ENCODE measurements around the gene NSUN6.
"Not testable (repeated sequence)": the region's sequence is repeated elsewhere in the genome, so short reads cannot be mapped to it uniquely, and the experiment has no call there.

Gene NSUN6

DNA sequence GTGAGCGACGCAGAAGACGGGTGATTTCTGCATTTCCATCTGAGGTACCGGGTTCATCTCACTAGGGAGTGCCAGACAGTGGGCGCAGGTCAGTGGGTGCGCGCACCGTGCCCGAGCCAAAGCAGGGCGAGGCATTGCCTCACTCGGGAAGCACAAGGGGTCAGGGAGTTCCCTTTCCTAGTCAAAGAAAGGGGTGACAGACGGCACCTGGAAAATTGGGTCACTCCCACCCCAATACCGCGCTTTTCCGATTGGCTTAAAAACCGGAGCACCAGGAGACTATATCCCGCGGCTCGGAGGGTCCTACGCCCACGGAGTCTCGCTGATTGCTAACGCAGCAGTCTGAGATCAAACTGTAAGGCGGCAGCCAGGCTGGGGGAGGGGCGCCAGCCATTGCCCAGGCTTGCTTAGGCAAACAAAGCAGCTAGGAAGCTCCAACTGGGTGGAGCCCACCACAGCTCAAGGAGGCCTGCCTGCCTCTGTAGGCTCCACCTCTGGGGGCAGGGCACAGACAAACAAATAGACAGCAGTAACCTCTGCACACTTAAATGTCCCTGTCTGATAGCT, 23.9 kb downstream of the NSUN6 start:
- Histone ChIP-seq H3K18ac (ENCODE audit: low read length) (peak overlapping the region; percentile 84), H4K91ac (ENCODE audit: low read depth, low read length) (peak overlapping the region; percentile 89), H3K9ac (ENCODE audit: low read length) (peak overlapping the region; percentile 92), H3K14ac (ENCODE audit: low read length) (peak overlapping the region; percentile 59), H3K4ac (ENCODE audit: low read depth, low read length) (peak overlapping the region; percentile 2), H4K12ac (ENCODE audit: low read depth, low read length) (peak overlapping the region; percentile 77), H4K8ac (ENCODE audit: low read depth, low read length) (peak overlapping the region; percentile 82), H3K4me2 (ENCODE audit: low read length) (peak overlapping the region; percentile 63), H2BK5ac (ENCODE audit: low read depth, low read length, poor library complexity) (peak overlapping the region; percentile 66), H3K4me3 (ENCODE audit: low read depth, low read length) (peak overlapping the region; percentile 72), H3K27ac (ENCODE audit: low read depth, low read length) (peak overlapping the region; percentile 78), H2BK120ac (ENCODE audit: insufficient read depth, low read length, poor library complexity) (peak overlapping the region; percentile 26)
- H3K27me3 ChIP-seq (ENCODE audit: insufficient read depth, low read length); H2BK12ac ChIP-seq (ENCODE audit: low read length); H3K36me3 ChIP-seq (ENCODE audit: control insufficient read depth in 1 of 2, insufficient read depth in 2 of 2, low read length in 2 of 2); H2AFZ ChIP-seq (ENCODE audit: insufficient read depth, low read length, poor library complexity); H2AK5ac ChIP-seq (ENCODE audit: low read length); H3K9me3 ChIP-seq (ENCODE audit: insufficient read depth, low read depth, low read length); H3K79me2 ChIP-seq (ENCODE audit: control insufficient read depth, insufficient read depth, low read length, poor library complexity); H3K79me1 ChIP-seq (ENCODE audit: low read length); H3K4me1 ChIP-seq (ENCODE audit: control insufficient read depth in 1 of 2, insufficient read depth in 2 of 2, low read length in 2 of 2); H3K23ac ChIP-seq (ENCODE audit: low read length): not testable (repeated sequence)
- DNase-seq, result peak; percentile 52 to 59
- WGBS (ENCODE audit: extremely low coverage, insufficient coverage, insufficient read length), result no CpG with 5 or more reads among the region's 25 CpGs

DNA sequence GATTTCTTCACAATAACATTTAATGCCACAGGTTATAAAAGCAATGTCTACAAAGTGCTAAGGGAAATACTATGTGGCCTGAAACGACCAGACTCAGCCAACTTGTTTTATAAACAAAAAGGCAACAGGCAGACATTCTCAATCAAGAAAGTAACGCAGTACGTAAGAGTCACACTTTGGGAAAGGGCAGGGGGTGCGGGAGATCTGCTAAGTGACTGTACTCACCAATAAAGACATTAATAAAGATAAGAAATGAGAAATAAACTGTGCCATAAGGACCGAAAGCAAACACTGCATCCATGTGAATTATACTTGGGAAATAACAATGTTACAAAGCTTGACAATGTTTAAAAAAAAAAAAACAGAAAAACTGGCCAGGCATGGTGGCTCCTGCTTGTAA, 25.5 kb downstream of the NSUN6 start:
- no peak overlapping the region for H3K23ac ChIP-seq (ENCODE audit: low read length)
- no peak overlapping the region for H3K9ac ChIP-seq (ENCODE audit: low read length)
- no peak overlapping the region for H2BK120ac ChIP-seq (ENCODE audit: insufficient read depth, low read length, poor library complexity)
- no peaks in the 10 kb centered on the region for H3K27me3 ChIP-seq (ENCODE audit: insufficient read depth, low read length)
- no peak overlapping the region for H3K18ac ChIP-seq (ENCODE audit: low read length)
- H4K91ac ChIP-seq (ENCODE audit: low read depth, low read length), result no peak overlapping the region
- H2BK5ac ChIP-seq (ENCODE audit: low read depth, low read length, poor library complexity), result no peak overlapping the region
- no peak for DNase-seq
- no peak overlapping the region for H4K8ac ChIP-seq (ENCODE audit: low read depth, low read length)
- H3K4me1 ChIP-seq (ENCODE audit: control insufficient read depth in 1 of 2, insufficient read depth in 2 of 2, low read length in 2 of 2), result no peaks in the 10 kb centered on the region
- peaks cover 4% of the 10 kb centered on the region for H3K79me1 ChIP-seq (ENCODE audit: low read length)
- no peak overlapping the region for H3K4me2 ChIP-seq (ENCODE audit: low read length)
- no peak overlapping the region for H3K27ac ChIP-seq (ENCODE audit: low read depth, low read length)
- no CpG with 5 or more reads among the region's 5 CpGs for WGBS (ENCODE audit: extremely low coverage, insufficient coverage, insufficient read length)
- no peak overlapping the region for H3K14ac ChIP-seq (ENCODE audit: low read length)
- no peaks in the 10 kb centered on the region for H3K9me3 ChIP-seq (ENCODE audit: insufficient read depth, low read depth, low read length)
- no peak overlapping the region for H2AFZ ChIP-seq (ENCODE audit: insufficient read depth, low read length, poor library complexity)
- H3K4me3 ChIP-seq (ENCODE audit: low read depth, low read length), result no peak overlapping the region
- H2BK12ac ChIP-seq (ENCODE audit: low read length), result no peak overlapping the region
- H2AK5ac ChIP-seq (ENCODE audit: low read length), result no peak overlapping the region
- no peaks in the 10 kb centered on the region for H3K79me2 ChIP-seq (ENCODE audit: control insufficient read depth, insufficient read depth, low read length, poor library complexity)
- no peak overlapping the region for H4K12ac ChIP-seq (ENCODE audit: low read depth, low read length)
- peaks cover 0 to 3% of the 10 kb centered on the region in 2 experiments for H3K36me3 ChIP-seq (ENCODE audit: control insufficient read depth in 1 of 2, insufficient read depth in 2 of 2, low read length in 2 of 2)
- no peak overlapping the region for H3K4ac ChIP-seq (ENCODE audit: low read depth, low read length)

DNA sequence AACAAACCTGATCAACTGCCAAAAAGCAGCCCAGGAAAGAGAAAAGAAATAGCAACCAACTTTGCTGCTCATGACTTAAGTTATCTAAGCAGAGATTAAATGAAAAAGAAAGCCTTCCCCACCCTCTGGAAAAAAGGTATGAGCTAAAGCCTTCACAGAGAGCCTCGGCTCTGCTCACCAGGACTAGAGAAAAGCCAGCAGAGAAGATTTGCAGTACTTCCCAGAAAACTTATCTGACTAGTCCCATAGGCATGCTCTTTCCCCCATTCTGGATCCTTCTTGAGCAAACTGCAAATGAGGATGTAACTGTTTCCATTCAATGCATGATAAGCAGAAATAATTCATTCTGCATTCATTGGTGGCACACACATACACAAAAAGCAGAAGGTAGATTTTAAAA, 27.7 kb downstream of the NSUN6 start:
- not testable (repeated sequence) for H4K91ac ChIP-seq (ENCODE audit: low read depth, low read length); H2BK120ac ChIP-seq (ENCODE audit: insufficient read depth, low read length, poor library complexity); H3K4ac ChIP-seq (ENCODE audit: low read depth, low read length); H4K8ac ChIP-seq (ENCODE audit: low read depth, low read length); H3K79me1 ChIP-seq (ENCODE audit: low read length); H3K18ac ChIP-seq (ENCODE audit: low read length); H3K23ac ChIP-seq (ENCODE audit: low read length); H3K27me3 ChIP-seq (ENCODE audit: insufficient read depth, low read length); H2BK12ac ChIP-seq (ENCODE audit: low read length); H3K14ac ChIP-seq (ENCODE audit: low read length); H3K4me1 ChIP-seq (ENCODE audit: control insufficient read depth in 1 of 2, insufficient read depth in 2 of 2, low read length in 2 of 2); H3K79me2 ChIP-seq (ENCODE audit: control insufficient read depth, insufficient read depth, low read length, poor library complexity); H3K36me3 ChIP-seq (ENCODE audit: control insufficient read depth in 1 of 2, insufficient read depth in 2 of 2, low read length in 2 of 2); H3K9ac ChIP-seq (ENCODE audit: low read length); H4K12ac ChIP-seq (ENCODE audit: low read depth, low read length); H2AK5ac ChIP-seq (ENCODE audit: low read length); H3K9me3 ChIP-seq (ENCODE audit: insufficient read depth, low read depth, low read length); H2BK5ac ChIP-seq (ENCODE audit: low read depth, low read length, poor library complexity); H3K4me3 ChIP-seq (ENCODE audit: low read depth, low read length); H3K4me2 ChIP-seq (ENCODE audit: low read length); H2AFZ ChIP-seq (ENCODE audit: insufficient read depth, low read length, poor library complexity)
- peak overlapping the region; percentile 0 for H3K27ac ChIP-seq (ENCODE audit: low read depth, low read length)
- DNase-seq, result peak in 1 of 2 donors; percentile 13
- no CpG with 5 or more reads among the region's 1 CpG for WGBS (ENCODE audit: extremely low coverage, insufficient coverage, insufficient read length)

DNA sequence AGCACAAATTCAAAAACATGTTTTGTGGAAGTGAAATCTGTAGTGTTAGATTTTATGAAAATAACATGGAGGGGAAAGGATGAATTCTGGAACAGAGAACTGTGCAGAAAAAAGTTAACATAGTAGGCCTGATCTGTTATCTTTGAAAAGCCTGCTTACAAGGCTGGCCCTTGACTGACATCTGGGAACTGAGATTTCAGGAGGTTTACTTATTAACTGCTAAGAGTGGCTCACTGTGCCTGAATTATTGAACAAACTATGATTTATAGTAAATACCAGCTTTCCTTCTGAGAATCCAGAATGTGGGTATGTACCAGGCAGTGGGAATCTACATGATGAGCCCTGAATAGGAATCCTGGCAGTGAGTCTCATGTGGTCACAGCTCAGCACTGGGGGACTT, 30.5 kb downstream of the NSUN6 start:
- Histone ChIP-seq H3K27me3 (ENCODE audit: insufficient read depth, low read length) (no peaks in the 10 kb centered on the region), H3K9ac (ENCODE audit: low read length) (no peak overlapping the region), H3K18ac (ENCODE audit: low read length) (no peak overlapping the region), H4K12ac (ENCODE audit: low read depth, low read length) (no peak overlapping the region), H2BK120ac (ENCODE audit: insufficient read depth, low read length, poor library complexity) (no peak overlapping the region), H2AK5ac (ENCODE audit: low read length) (no peak overlapping the region), H4K91ac (ENCODE audit: low read depth, low read length) (no peak overlapping the region), H2AFZ (ENCODE audit: insufficient read depth, low read length, poor library complexity) (no peak overlapping the region), H3K23ac (ENCODE audit: low read length) (no peak overlapping the region), H3K4me1 (ENCODE audit: control insufficient read depth in 1 of 2, insufficient read depth in 2 of 2, low read length in 2 of 2) (peaks cover 0 to 2% of the 10 kb centered on the region in 2 experiments), H3K4me3 (ENCODE audit: low read depth, low read length) (no peak overlapping the region), H3K14ac (ENCODE audit: low read length) (no peak overlapping the region), H2BK5ac (ENCODE audit: low read depth, low read length, poor library complexity) (no peak overlapping the region), H3K4ac (ENCODE audit: low read depth, low read length) (no peak overlapping the region), H3K9me3 (ENCODE audit: insufficient read depth, low read depth, low read length) (no peaks in the 10 kb centered on the region), H4K8ac (ENCODE audit: low read depth, low read length) (no peak overlapping the region), H3K79me2 (ENCODE audit: control insufficient read depth, insufficient read depth, low read length, poor library complexity) (no peaks in the 10 kb centered on the region), H3K79me1 (ENCODE audit: low read length) (no peaks in the 10 kb centered on the region), H2BK12ac (ENCODE audit: low read length) (no peak overlapping the region), H3K27ac (ENCODE audit: low read depth, low read length) (no peak overlapping the region), H3K36me3 (ENCODE audit: control insufficient read depth in 1 of 2, insufficient read depth in 2 of 2, low read length in 2 of 2) (peaks cover 0 to 3% of the 10 kb centered on the region in 2 experiments), H3K4me2 (ENCODE audit: low read length) (no peak overlapping the region)
- DNase-seq, result no peak
